ENCODE measurements around the gene MAK.

GRCh38 chr6:10877012-10877411, 38.7 kb upstream of the MAK start:
- TF ChIP-seq EZH2phosphoT487 (IDR thresholded peaks at IDR 0.05; ENCODE audit: low read depth, severe bottlenecking, unreplicated experiment) = no peak
- TF ChIP-seq CTCF (IDR thresholded peaks at IDR 0.05; ENCODE audit: poor library complexity) = no peak
